NB4 (cell line): ENCODE results near the gene DRP2.

Source experiments
- DNase-seq: peaks from one replicate; pipeline ENCODE4 v3.0.0; 2010; ENCODE audit warnings: low read depth
- H3K4me3 ChIP-seq: one replicate; pipeline ENCODE4 v1.5.1; 2011; ENCODE audit warnings: mild to moderate bottlenecking, low read depth, low read length, moderate library complexity
- CTCF ChIP-seq: IDR thresholded peaks from one replicate; pipeline ENCODE4 v1.5.1; 2012; ENCODE audit warnings: low read depth, low read length
- MAX ChIP-seq: IDR thresholded peaks from 2 replicates; pipeline ENCODE4 v1.6.1; 2011; ENCODE audit warnings: low read depth, low read length
- MYC ChIP-seq: IDR thresholded peaks from 2 replicates; pipeline ENCODE4 v1.6.1; 2011; ENCODE audit warnings: low read depth, low read length
- POLR2A ChIP-seq: IDR thresholded peaks from 2 replicates; pipeline ENCODE4 v1.6.1; 2011; ENCODE audit warnings: mild to moderate bottlenecking; ENCODE audit not compliant: insufficient read length; ENCODE audit errors: extremely low read depth

Gene DRP2

DNA sequence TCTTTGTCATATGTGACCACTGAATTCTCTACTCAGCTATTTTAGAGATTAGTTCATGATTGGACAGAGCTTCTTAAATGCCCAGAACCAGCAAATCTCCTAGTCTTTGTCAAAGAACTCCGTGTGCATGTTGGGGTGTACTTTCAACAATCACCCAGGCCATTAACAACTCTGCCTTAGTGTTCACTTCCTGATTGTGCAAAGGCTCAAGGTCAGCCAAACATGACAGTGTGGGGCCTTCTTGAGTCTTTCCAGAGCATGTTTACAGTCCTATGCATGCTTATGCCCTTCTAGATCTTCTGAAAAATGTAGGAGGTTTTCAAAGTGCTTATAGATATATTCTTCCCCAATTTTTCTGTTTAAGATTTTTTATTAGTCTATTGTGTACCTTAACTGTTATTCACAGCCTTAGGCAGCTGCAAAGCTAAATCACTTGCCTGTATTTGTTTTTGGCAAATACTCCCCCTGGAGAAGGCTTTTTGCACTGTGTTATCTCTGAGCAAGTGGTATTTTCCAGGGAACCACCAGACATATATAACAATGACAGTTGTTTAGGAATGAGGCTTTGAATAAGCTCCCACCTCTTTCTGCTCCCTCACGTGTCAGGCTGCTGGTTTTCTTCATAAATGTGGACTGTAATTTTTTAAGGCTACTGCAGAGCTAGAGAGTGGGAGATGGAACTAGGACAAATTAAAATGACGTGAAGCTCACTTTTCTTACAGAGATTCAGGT is 24.0 kb upstream of the DRP2 start:
- no peak for DNase-seq
- H3K4me3 ChIP-seq = no peak overlapping the region
- TF ChIP-seq MAX (no peak), CTCF (no peak), POLR2A (no peak), MYC (no peak)

DNA sequence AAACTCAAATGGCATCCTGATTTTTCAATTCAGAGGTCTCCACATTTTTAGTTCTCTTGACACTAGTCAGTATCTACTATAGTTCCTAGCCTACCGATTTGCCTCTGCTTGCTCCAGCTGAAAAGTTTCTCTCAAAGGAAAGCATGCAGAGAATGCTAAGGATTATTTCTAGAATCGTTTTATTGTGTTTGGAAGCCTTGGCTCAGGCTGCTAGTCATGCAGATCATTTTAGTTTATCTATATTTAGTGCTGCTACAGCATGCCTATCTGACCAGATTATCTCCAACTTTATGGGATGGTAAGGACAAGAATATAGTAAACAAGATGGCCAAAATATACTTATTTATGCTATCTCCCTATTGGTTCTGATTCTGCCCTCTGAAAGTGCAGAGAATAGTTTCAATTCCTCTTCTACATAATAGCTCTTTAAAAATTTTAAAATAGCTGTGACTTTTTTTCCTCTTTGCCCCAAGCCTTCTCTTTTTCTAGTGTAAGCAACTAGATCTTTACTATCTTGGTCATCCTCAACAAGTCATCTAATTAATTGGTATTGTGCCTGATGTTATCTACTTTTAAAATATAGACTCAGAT is 15.7 kb upstream of the DRP2 start:
- H3K4me3 ChIP-seq = no peak overlapping the region
- no peak for TF ChIP-seq MYC
- no peak for TF ChIP-seq MAX
- TF ChIP-seq CTCF = no peak
- no peak for TF ChIP-seq POLR2A
- no peak for DNase-seq

DNA sequence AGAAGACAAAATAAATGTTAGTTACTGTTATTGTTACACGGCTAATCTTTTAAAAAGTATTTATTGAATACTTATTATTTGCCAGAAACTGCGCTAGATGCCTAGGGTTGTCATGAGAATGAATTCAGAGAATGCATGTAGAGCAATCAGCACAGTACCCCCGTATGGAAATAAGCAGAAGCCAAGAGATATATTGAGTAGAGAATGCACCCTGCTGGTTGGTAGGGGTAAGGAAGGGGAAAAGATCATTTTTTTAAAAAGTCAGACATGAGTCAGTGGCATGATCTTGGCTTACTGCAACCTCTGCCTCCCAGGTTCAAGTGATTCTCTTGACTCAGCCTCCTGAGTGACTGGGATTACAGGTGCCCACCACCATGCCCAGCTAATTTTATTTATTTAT is 13.1 kb upstream of the DRP2 start:
- DNase-seq = peak; percentile 48
- no peak overlapping the region for H3K4me3 ChIP-seq
- no peak for TF ChIP-seq MAX
- peak; percentile 6 for TF ChIP-seq CTCF

GRCh38 chrX:101208152-101208905 is 11.3 kb upstream of the DRP2 start:
- no peak overlapping the region for H3K4me3 ChIP-seq
- TF ChIP-seq MAX (no peak), POLR2A (no peak), CTCF (no peak), MYC (no peak)
- DNase-seq = no peak

DNA sequence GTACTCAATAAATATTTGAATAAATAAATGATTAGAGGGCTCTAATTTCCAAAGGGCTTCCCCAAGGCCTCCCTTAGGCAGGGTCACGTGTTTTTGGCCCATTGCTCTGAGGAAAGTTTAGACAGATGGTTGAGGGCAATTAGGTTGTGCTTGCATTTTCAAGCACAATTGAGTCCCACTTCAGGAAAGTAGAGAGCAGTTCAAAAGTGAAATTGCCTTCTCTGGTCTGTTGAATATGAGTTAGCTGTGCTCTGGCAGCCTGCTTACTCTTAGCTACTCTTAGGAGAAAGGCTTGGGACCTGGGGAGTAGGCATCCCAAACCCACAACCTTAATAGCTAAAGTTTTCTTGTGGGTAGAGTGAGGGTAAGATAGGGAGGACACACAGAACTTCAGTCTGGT is 9.0 kb upstream of the DRP2 start:
- TF ChIP-seq CTCF = no peak
- no peak for TF ChIP-seq MYC
- no peak for TF ChIP-seq MAX
- TF ChIP-seq POLR2A = no peak
- no peak for DNase-seq
- H3K4me3 ChIP-seq = no peak overlapping the region
